Activated naive CD8-positive, alpha-beta T cell treated with anti-CD3 and anti-CD28 coated beads, Interleukin-2, amount 50 U/mL, for 16 hours (primary cell): ENCODE data around the gene ASCL5.

ENCODE experiments used
- DNase-seq: peaks from one replicate; pipeline ENCODE4 v3.0.0-alpha.2; 2020; ENCODE audit warnings: low read depth, low spot score

Gene ASCL5

DNA sequence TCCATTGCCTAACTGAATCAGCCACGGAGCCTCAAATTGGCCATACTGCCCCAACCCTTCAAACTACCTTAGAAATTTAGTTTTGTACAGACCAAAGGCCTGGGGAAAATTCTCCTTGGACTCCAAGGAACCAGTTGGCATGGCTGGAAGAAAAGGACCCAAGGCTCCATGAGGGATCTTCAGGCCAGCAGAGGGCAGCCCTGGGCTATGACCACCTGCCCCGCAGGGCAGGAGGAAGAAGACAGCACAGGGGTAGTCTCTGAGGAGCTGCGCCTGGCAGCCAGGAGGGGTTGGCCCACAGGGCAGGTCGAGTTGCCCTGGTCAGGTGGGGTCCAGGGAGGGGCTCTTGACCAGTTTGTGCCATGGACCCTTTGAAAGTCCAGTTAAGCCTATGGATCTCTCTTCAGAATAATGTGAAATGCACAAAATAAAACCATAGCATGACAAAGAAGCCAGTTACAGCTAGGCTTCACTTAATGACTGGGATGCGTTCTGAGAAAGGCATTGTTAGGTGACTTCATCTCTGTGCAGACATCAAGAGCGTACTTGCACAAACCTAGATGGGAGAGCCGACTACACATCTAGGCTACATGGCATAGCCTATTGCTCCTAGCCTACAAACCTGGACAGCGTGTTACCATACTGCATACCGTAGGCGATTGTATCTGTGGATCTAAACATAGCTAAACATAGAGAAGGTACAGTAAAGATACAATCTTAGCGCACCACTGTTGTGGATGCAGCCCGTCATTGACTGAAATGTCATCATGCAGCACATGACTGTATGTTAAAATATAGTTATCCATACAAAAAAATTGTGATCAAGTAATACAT, 40.9 kb downstream of the ASCL5 start:
- DNase-seq = no peak

DNA sequence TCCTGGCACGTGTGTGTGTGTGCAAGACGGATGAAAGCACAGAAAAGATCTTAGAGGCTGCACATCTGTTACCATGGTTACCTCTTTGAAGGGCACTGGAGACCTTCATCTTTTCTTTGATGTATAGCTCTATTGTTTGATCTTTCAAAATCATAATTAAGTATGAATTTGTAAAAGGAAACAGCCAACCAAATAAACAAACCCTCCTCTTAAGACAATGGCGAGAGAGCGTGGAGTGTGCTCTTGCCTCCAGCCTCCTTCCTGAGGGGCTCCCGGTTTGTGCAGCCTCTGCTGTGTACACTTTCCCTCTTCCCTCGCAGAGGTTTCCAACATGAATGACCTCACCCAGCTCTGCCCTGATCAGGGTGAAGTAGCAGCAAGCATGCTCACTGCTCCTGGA, 42.7 kb downstream of the ASCL5 start:
- DNase-seq = no peak

DNA sequence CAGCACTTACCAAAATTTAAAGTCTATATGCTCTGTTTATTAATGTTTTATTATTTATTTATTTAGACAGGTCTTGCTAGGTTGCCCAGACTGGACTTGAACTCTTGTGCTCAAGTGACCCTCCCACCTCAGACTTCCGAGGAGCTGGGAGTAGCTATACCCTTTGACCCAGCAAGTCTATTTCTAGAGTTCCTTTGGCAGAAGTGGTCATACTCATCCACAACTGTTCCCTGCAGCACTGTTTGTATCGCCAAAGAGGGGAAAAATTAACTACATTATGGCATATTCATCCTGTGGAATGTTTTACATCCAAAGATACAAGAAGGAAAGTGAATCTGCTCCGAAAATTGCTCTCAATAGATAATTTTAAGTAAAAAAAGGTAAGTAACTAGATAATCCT, 43.2 kb downstream of the ASCL5 start:
- no peak for DNase-seq

DNA sequence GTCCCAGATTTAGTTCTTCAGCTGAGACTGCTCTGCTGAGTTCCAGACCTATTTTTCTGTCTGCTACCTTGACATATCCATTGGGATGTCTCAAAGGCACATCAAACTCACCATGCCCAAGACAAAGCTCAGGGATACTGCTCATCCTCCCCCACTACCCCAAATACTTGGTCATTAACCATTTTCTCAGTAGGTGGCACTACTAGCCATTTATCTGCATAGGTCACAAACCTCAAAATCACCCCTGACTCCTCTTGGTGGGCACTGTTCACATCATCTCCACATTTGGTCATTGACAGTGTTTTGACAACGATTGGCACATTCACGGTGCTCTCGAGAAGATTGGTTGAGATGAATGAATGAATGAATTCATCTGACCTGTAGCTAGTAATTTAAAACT, 46.8 kb downstream of the ASCL5 start:
- DNase-seq = no peak

DNA sequence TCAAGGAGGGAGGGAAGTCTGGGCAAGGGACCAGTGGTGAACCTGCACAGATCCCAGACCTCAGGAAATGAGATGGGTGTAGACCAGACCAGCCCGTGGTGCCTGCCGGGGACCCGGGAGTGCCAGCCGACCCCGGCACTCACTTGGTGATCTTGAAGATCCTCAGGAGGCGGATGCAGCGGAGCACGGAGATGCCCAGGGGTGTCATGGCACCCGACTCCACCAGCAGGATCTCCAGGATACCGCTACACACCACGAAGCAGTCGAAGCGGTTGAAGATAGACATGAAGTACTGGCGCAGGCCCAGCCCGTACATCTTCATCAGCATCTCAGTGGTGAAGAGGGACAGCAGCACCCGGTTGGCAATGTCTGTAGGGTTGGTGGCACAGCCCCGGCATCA, 49.2 kb downstream of the ASCL5 start:
- DNase-seq = no peak

DNA sequence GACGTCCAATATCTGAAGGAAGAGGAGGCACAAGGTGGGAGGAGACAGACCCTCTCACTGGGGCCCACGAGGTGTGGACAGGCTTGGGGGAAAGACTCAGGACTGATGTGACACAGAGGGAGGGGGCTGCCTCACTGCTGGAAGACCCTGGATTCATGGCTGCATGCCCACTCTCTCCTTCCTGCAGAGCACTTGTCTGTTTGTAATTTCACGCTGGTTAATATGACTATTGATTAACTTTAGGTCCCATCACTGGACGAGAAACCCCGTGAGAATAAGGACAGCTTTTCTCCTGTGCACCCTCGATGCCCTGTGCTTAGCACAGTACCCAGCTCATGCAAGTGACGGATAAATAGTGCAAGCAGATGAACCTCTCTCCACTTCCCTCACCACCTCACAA, 49.9 kb downstream of the ASCL5 start:
- no peak for DNase-seq

DNA sequence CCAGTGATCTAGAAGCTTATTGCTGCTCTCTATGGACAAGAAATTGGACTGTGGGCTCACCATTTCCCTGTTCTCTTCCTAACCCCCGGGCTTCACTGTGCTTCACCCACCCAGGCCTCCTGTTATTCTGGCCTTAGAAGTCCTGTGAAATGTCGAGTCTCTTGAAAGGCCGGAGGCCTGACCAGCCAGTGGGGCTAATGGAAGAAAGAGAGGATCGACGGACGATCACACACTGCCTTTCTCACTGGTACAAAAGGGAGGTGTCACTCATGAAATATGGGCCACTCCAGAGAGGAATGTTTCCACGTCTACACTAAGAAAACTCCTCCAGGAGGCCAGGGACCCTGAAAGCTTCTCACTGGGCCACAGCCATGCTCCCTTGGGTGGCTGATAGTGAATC, 50.9 kb downstream of the ASCL5 start:
- no peak for DNase-seq

DNA sequence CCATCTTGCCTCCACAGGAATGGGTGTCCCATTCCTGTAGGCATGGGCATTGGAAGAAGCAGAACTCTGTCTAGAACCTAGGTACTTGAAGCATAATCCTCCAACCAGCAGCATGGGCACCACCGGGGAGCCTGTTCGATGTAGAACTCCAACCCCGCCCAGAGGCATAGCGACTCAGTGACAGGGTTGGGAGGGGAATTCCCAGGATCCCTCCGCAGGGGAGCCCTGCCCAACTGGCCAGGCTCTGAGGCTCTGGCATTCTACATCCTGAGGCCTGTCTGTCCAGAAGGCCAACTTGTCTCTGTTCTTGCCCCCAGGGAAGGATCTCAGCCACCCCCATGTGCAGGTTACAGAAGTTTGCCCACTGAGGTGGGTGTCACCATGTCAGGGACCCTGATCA, 53.0 kb downstream of the ASCL5 start:
- no peak for DNase-seq

DNA sequence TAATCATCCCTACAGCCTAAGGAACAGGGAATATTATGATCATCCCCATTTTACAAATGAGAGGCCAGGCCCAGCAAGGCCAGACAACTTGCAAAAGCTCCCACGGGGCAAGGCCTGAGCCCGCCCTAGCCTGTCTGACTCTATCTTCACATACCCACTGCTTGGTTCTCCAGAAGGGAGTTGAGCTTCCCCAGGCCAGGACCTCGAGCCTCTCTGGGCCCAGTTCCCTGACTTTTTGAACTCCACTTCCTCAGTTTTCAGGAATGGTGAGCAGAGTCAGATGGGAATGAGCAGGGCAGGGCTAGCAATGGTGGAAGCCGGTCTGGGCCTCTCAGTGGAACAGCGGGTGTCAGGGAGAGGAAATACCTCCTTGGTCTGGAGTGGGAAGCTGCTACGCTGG, 54.1 kb downstream of the ASCL5 start:
- no peak for DNase-seq

DNA sequence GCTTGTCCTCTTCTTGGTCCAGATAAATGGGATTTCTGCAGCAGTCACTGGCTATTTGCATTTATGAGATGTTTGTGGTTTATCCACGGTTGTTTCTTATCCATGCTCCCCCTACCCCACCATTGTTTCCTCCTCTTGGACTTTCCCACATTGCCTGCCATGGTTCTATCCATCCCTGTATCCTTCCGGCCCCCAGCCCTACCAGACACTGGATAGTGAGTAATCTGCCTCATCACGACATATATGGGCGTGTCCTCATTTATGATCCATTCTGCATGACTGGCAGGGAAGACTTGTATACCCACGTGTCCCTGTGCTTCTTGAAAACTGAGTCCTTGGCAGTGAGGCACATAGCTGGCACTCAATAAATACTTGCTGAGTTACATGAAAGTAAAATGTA, 54.8 kb downstream of the ASCL5 start:
- DNase-seq = no peak

DNA sequence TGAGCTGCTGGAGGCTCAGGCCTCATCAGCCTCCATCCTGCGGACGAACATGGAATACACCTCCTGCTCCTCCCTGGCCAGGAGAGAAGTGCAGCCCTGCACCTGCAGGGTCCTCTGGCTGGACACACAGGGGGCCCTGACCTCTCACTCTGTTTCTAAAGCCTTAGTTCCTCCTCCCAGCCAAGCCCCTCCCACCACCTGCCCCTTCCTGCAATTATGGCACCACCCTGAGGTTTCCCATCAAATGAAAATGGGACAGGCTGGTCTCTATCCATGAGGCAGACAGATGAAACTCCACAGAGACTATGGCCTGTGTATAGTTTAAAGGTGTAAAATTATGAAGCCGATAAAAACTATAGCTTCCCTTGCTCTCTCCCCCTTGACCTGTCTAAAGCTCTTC, 57.3 kb downstream of the ASCL5 start:
- no peak for DNase-seq

DNA sequence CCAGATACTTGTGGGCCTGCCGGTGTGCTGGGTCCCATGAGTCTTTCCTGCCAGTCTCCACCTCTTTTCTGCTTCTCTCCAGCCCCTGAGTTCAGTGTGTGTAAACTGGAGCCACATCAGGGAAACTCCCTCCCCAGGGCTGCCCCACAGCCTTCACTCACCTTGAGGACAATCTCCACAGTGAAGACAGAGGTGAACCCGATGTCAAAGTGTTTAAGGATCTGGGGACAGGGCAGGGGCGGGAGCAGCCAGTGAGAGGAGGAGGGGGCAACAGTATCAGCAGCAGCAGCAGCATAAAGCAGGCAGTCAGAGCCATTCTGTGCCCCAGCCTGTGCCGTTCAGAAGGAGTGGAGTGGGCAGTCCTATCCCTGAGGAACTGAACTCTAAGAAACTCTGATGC, 58.0 kb downstream of the ASCL5 start:
- no peak for DNase-seq

DNA sequence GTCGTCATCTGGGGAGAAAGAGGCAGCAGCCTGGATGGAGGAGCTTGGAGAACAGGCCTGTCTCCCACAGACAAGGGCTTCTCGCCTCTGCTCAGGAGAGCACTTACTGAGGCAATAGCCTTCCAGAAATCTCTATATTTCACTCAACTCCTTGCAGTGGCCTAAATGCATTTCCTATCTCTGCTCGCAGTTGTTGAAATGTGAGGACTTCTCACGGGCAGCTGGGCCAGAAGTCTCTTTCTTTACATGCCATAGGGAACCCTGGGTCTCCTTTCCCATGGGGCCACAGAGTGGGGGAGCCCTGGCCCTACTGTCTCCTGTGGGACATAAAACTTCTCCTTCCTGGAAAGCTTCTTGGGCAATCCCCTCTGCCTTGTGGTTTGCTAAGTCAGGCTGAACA, 60.0 kb downstream of the ASCL5 start:
- no peak for DNase-seq

DNA sequence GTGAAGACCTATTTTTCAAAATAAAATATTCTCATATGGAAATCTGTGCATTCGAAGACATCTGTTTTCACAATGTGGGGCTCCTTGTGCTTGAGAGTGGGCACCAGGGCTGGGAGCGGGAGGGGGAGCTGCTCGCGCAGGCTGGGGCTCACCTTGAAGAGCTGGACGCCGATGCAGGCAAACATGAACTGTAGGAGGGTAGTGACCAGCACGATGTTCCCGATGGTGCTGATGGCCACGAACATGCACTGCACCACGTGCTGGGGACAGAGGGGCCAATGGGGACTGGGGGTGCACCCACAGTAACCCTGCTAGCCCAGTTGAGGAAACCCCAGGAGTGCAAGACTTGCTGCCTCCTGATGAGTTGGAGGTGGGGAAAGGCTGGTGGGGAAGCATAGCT, 61.3 kb downstream of the ASCL5 start:
- no peak for DNase-seq

DNA sequence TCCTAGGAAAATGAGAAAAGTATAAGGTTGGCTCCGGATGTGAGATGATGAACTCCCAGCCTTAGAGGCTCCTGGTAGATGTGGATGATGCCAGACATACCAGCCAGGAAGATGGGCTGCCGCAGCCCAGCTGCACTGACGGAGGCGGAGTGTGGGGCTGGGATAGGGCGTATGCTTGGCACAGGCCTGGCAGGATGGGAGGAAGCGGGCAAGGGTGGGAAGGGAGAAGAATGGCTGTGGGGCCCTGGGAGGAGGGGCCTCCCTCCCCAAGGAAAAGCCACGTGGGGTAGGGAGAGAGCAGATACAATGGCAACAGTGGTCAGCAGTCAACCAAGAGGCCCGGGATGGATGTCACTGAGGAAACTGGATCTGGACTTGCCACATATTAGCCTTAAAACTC, 62.2 kb downstream of the ASCL5 start:
- no peak for DNase-seq
